Stimulated activated CD4-positive, alpha-beta T cell treated with anti-CD3 and anti-CD28 coated beads, Interleukin-1b, Interleukin-23, amount 100 ng/mL, for 4 hours (primary cell): Measurements from ENCODE around the gene SRRM3.
"Not testable (repeated sequence)": the region's sequence is repeated elsewhere in the genome, so short reads cannot be mapped to it uniquely, and the experiment has no call there.

Experiments
- DNase-seq, 2 donors: peaks; one replicate each; pipeline ENCODE4 v3.0.0-alpha.2; 2020; ENCODE audit warnings: low read depth in 2 of 2

SRRM3 gene

GRCh38 chr7:76291351-76292212 is 89.9 kb downstream of the SRRM3 start:
- peak; percentile 77 to 93 for DNase-seq

- no peak for DNase-seq
Measured at GRCh38 chr7:76292213-76292573, 90.5 kb downstream of the SRRM3 start.

- not testable (repeated sequence) for DNase-seq
Measured at GRCh38 chr7:76292911-76293310, 91.2 kb downstream of the SRRM3 start.

- DNase-seq = no peak
Measured at GRCh38 chr7:76293407-76293901, 91.8 kb downstream of the SRRM3 start.

GRCh38 chr7:76294344-76295024 is 92.8 kb downstream of the SRRM3 start:
- no peak for DNase-seq

GRCh38 chr7:76296743-76297740 is 95.3 kb downstream of the SRRM3 start:
- DNase-seq = no peak

GRCh38 chr7:76300166-76300731 is 98.6 kb downstream of the SRRM3 start:
- no peak for DNase-seq

- no peak for DNase-seq
Measured at GRCh38 chr7:76301000-76301399, 99.3 kb downstream of the SRRM3 start.

- peak in 1 of 2 donors; percentile 61 for DNase-seq
Measured at GRCh38 chr7:76302347-76303201, 100.9 kb downstream of the SRRM3 start, which contains the start of gene HSPB1. HSPB1 (plus strand) TSS chr7:76302673; CDS start chr7:76302713, 40 bp downstream.

- peak; percentile 78 to 82 for DNase-seq
Measured at GRCh38 chr7:76303202-76304147, 101.8 kb downstream of the SRRM3 start.

GRCh38 chr7:76304888-76305375 is 103.2 kb downstream of the SRRM3 start:
- DNase-seq = no peak

GRCh38 chr7:76308874-76309273 is 107.2 kb downstream of the SRRM3 start:
- not testable (repeated sequence) for DNase-seq

GRCh38 chr7:76309341-76310101 is 107.8 kb downstream of the SRRM3 start:
- DNase-seq = not testable (repeated sequence)

GRCh38 chr7:76310102-76310957 is 108.6 kb downstream of the SRRM3 start:
- no peak for DNase-seq

- not testable (repeated sequence) for DNase-seq
Measured at GRCh38 chr7:76311838-76312237, 110.1 kb downstream of the SRRM3 start.

- peak; percentile 97 for DNase-seq
Measured at GRCh38 chr7:76314042-76314721, 112.5 kb downstream of the SRRM3 start.

- not testable (repeated sequence) for DNase-seq
Measured at GRCh38 chr7:76314740-76315139, 113.0 kb downstream of the SRRM3 start.
